Peyer's patch (tissue), 4 donors: ENCODE data around the gene MDFI. TPM values are rescaled to one million over a fixed set of nuclear protein-coding genes. Genes with fewer than 3 reads are reported as not detected.
A peak's percentile ranks its signal among the peaks of the same experiment; 100 is the strongest.

Experiments
- DNase-seq, 3 donors: peaks; one replicate each; pipeline ENCODE4 v3.0.0-alpha.2; 2017 to 2019
- H3K27ac ChIP-seq, 4 donors: fragments of 200-600 bp; sonication (generic); one replicate each; pipeline ENCODE4 v1.5.1; 2016 to 2019
- H3K27me3 ChIP-seq, 2 donors: fragments of 200-600 bp; sonication (generic); one replicate each; pipeline ENCODE4 v1.5.1; 2019
- H3K36me3 ChIP-seq, 3 donors: fragments of 200-600 bp; sonication (generic); one replicate each; pipeline ENCODE4 v1.5.1; 2016 to 2019
- H3K4me1 ChIP-seq, 4 donors: fragments of 200-600 bp; sonication (generic); one replicate each; pipeline ENCODE4 v1.5.1; 2016 to 2019
- H3K4me3 ChIP-seq, 4 donors: fragments of 200-600 bp; sonication (generic); 1 replicate in 3 of 4; 2 replicates in 1 of 4; pipeline ENCODE4 v1.5.1; 2016 to 2019; ENCODE audit warnings: mild to moderate bottlenecking in 1 of 4
- H3K9me3 ChIP-seq, 4 donors: fragments of 200-600 bp; sonication (generic); one replicate each; pipeline ENCODE4 v1.5.1; 2016 to 2019; ENCODE audit warnings: mild to moderate bottlenecking in 1 of 4
- CTCF ChIP-seq, 6 experiments: fragments of 450-650 bp in 4 of 6; fragments of 200-600 bp in 2 of 6; sonication (generic) in 1 of 6; IDR thresholded peaks; one replicate each; pipeline ENCODE4 v1.5.1; 2017 to 2019; ENCODE audit warnings: antibody characterized with exemption in 6 of 6, mild to moderate bottlenecking in 3 of 6, moderate library complexity in 1 of 6
- POLR2A ChIP-seq, 2 donors: fragments of 450-650 bp; IDR thresholded peaks; one replicate each; pipeline ENCODE4 v1.5.1; 2017; ENCODE audit warnings: antibody characterized with exemption in 2 of 2, mild to moderate bottlenecking in 2 of 2, moderate library complexity in 2 of 2
- total RNA-seq, 4 donors: library from RNA; depleted of rRNA; stranded (reverse); fragments of >200 nt; gene quantifications; one replicate each; pipeline ENCODE4 v1.1.0, GENCODE V29; 2016

The MDFI gene
- total RNA-seq, 4 donors from 2014 or later, result 0.94 to 2.6 (median 2.4) TPM; not detected in 1

GRCh38 chr6:41692080-41692675 is 53.9 kb downstream of the MDFI start:
- Histone ChIP-seq H3K27ac (no peak overlapping the region), H3K9me3 (no peaks in the 10 kb centered on the region), H3K36me3 (peaks cover 0 to 30% (median 0%) of the 10 kb centered on the region in 3 donors), H3K4me1 (no peaks in the 10 kb centered on the region), H3K4me3 (no peak overlapping the region), H3K27me3 (no peaks in the 10 kb centered on the region)
- peak in 1 of 3 donors; percentile 7 for DNase-seq
- TF ChIP-seq POLR2A (IDR thresholded peaks at IDR 0.05), result no peak
- TF ChIP-seq CTCF (IDR thresholded peaks at IDR 0.05), result no peak

DNA sequence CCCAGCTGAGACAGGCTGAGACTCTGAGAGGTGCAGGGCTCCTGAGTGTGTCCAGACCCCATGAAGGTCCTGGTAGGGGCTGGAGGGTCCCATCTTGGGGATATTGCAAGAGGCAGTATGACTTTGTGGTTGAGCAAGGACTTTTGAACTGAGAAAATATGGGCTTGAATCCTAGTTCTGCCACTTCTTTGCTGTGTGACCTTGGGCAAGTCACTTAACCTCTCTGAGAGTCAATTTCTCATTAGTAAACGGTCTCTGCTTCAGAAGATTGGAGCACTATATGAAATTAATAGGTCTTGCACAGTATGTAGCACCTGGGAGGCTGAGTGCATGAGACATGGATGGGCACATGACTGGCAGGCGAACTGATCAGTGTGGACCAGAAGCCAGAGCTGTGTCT is 54.5 kb downstream of the MDFI start:
- H3K27me3 ChIP-seq, result no peaks in the 10 kb centered on the region
- DNase-seq, result no peak
- no peak overlapping the region for H3K27ac ChIP-seq
- no peak overlapping the region for H3K4me3 ChIP-seq
- H3K4me1 ChIP-seq, result no peaks in the 10 kb centered on the region
- no peak for TF ChIP-seq POLR2A (IDR thresholded peaks at IDR 0.05)
- no peak for TF ChIP-seq CTCF (IDR thresholded peaks at IDR 0.05)
- peaks cover 0 to 25% (median 0%) of the 10 kb centered on the region in 3 donors for H3K36me3 ChIP-seq
- no peaks in the 10 kb centered on the region for H3K9me3 ChIP-seq

- DNase-seq, result peak in 1 of 3 donors; percentile 15
- Histone ChIP-seq H3K4me1 (no peaks in the 10 kb centered on the region), H3K9me3 (no peaks in the 10 kb centered on the region), H3K36me3 (peaks cover 0 to 25% (median 0%) of the 10 kb centered on the region in 3 donors), H3K4me3 (no peak overlapping the region), H3K27ac (no peak overlapping the region), H3K27me3 (no peaks in the 10 kb centered on the region)
- TF ChIP-seq CTCF (IDR thresholded peaks at IDR 0.05) (no peak), POLR2A (IDR thresholded peaks at IDR 0.05) (no peak)
Measured at GRCh38 chr6:41693281-41694240, 55.3 kb downstream of the MDFI start.

DNA sequence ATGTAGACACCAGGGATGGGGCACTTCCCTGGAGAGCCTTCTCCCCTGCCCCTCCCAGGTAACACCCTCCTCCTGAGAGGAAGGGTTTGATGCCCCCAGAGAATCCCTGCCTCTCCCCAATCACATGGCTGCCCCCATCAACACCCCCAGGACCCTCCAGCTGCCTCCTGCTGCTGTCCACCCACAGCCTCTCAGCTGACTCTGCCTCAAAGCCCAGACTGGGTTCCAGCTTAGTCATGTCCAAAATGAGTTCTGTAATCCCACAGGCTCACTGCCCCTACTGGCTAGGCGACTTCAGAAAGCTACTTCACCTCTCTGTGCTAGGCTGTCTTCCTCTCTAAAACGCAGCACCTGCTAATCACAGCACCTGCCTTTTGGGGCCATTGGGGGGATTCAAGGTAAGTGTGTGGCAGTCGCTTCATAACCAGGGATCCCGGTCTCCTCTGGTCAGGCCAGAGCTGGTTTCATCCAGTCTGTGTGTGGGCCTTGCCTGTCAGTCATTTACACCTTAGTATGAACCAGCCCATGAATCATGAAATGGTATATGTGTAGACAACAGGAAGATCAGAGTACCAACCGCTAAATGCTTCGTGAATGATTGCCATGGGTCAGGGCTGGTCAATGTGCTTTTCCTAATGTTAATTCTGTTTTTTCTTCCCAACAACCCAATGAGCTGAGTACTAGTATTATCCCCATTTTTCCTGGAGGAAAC is 56.7 kb downstream of the MDFI start:
- Histone ChIP-seq H3K9me3 (no peaks in the 10 kb centered on the region), H3K4me3 (no peak overlapping the region), H3K4me1 (no peaks in the 10 kb centered on the region), H3K27ac (no peak overlapping the region), H3K27me3 (no peaks in the 10 kb centered on the region), H3K36me3 (peaks cover 0 to 22% (median 0%) of the 10 kb centered on the region in 3 donors)
- TF ChIP-seq POLR2A (IDR thresholded peaks at IDR 0.05) (no peak), CTCF (IDR thresholded peaks at IDR 0.05) (no peak)
- DNase-seq, result no peak

- Histone ChIP-seq H3K9me3 (no peaks in the 10 kb centered on the region), H3K36me3 (peaks cover 0 to 15% (median 0%) of the 10 kb centered on the region in 3 donors), H3K27ac (no peak overlapping the region), H3K4me1 (no peaks in the 10 kb centered on the region), H3K27me3 (no peaks in the 10 kb centered on the region), H3K4me3 (no peak overlapping the region)
- no peak for TF ChIP-seq CTCF (IDR thresholded peaks at IDR 0.05)
- no peak for TF ChIP-seq POLR2A (IDR thresholded peaks at IDR 0.05)
- DNase-seq, result no peak
Measured at GRCh38 chr6:41695825-41696224, 57.6 kb downstream of the MDFI start.
